GM18517 (cell line): ENCODE data around the gene CCNO.

Experiments used
- ATAC-seq: cut with Tn5 transposase; IDR thresholded peaks from one replicate; pipeline ENCODE4 v1.9.1; 2021; ENCODE audit warnings: mild to moderate bottlenecking, moderate library complexity; ENCODE audit not compliant: unreplicated experiment

Gene CCNO

GRCh38 chr5:55223812-55224240 is 9.6 kb downstream of the CCNO start:
- no peak for ATAC-seq

GRCh38 chr5:55222985-55223811 is 10.2 kb downstream of the CCNO start:
- ATAC-seq, result no peak

GRCh38 chr5:55222092-55222984 is 11.1 kb downstream of the CCNO start:
- no peak for ATAC-seq

GRCh38 chr5:55220433-55221185 is 12.8 kb downstream of the CCNO start:
- no peak for ATAC-seq

- ATAC-seq, result no peak
Observed at GRCh38 chr5:55219770-55220169, 13.6 kb downstream of the CCNO start.

GRCh38 chr5:55218967-55219366 is 14.4 kb downstream of the CCNO start:
- ATAC-seq, result no peak

GRCh38 chr5:55211184-55211874 is 22.1 kb downstream of the CCNO start:
- no peak for ATAC-seq

- no peak for ATAC-seq
Observed at GRCh38 chr5:55205001-55205400, 28.4 kb downstream of the CCNO start.

- no peak for ATAC-seq
Observed at GRCh38 chr5:55191165-55191564, 42.2 kb downstream of the CCNO start.

GRCh38 chr5:55188656-55189540 is 44.5 kb downstream of the CCNO start:
- ATAC-seq, result no peak

- no peak for ATAC-seq
Observed at GRCh38 chr5:55187370-55187769, 46.0 kb downstream of the CCNO start.
